HFFc6 (cell line): ENCODE data around the gene RHBDD1. TPM values are rescaled to one million over a fixed set of nuclear protein-coding genes. Genes with fewer than 3 reads are reported as not detected.

ENCODE experiments used
- DNase-seq: peaks from one replicate; pipeline ENCODE4 v3.0.0-alpha.2; 2018
- H3K27ac Mint-ChIP-seq: 2 replicates; pipeline ENCODE4 v1.8.0; 2020; ENCODE audit warnings: mild to moderate bottlenecking, mixed read lengths
- H3K27me3 Mint-ChIP-seq: 2 replicates; pipeline ENCODE4 v1.8.0; 2021; ENCODE audit warnings: mild to moderate bottlenecking, moderate library complexity, mixed read lengths; ENCODE audit not compliant: insufficient read depth
- H3K36me3 Mint-ChIP-seq: 2 replicates; pipeline ENCODE4 v1.8.0; 2021; ENCODE audit warnings: low read depth, mixed read lengths
- H3K4me1 Mint-ChIP-seq: 2 replicates; pipeline ENCODE4 v1.8.0; 2020; ENCODE audit warnings: low read depth, mixed read lengths
- H3K4me3 Mint-ChIP-seq: 2 replicates; pipeline ENCODE4 v1.8.0; 2020; ENCODE audit warnings: mild to moderate bottlenecking, moderate library complexity, mixed read lengths
- H3K9me3 Mint-ChIP-seq: 2 replicates; pipeline ENCODE4 v1.8.0; 2020; ENCODE audit warnings: mild to moderate bottlenecking, mixed read lengths
- total RNA-seq, 6 experiments: library from RNA; stranded (reverse); fragmentation: NEBNext Ultra II Directional; extraction: Animal tissue kit (Norgen Biotek cat#: 25700); gene quantifications; 2 replicates in 1 of 6; 3 replicates in 5 of 6; pipeline ENCODE4 v1.2.3, GENCODE V29; 2021
- TF ChIP-seq, protein P1 (sequence below): fragments of 200-600 bp; sonication (generic); IDR thresholded peaks from 2 replicates; pipeline ENCODE4 v1.5.0; 2021; ENCODE audit warnings: antibody characterized with exemption, mild to moderate bottlenecking

Gene RHBDD1
- total RNA-seq, 6 experiments from 2014 or later: 34.3 to 50.7 (median 42.3) TPM

DNA sequence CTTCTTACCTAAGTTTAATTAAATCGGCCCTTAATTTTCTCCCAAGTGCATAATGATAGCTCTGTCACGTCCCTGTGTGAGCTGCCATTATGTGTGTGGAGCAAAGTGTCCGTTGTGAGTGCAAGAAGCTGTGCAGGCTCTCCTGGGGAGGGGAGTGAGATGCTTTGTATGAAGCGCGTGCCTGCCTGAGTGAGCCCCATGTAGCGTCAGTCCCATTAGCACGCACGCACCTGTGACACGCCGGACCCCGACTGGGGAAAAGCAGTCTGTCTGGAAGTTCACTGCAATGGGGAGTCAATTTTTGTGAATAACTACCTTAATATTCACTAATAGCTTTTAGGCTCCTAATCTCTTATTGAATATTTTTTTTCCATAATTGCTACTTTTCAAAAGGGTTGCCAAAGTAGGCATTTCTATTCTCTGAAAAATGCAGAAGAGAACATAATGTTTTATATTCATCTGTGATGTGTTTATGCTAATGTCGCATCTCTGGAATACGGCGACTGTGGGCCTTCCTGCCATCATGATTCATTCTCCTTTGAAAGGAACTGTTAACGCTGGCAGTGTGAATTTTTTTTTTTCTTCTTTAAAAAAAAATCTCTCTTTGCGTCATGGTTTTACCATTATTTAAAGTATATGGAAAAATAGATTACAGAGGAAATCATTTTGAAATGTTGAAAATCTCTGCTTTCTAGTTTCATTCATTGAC lies 170.5 kb downstream of the RHBDD1 start:
- DNase-seq: no peak
- TF ChIP-seq, protein P1, sequence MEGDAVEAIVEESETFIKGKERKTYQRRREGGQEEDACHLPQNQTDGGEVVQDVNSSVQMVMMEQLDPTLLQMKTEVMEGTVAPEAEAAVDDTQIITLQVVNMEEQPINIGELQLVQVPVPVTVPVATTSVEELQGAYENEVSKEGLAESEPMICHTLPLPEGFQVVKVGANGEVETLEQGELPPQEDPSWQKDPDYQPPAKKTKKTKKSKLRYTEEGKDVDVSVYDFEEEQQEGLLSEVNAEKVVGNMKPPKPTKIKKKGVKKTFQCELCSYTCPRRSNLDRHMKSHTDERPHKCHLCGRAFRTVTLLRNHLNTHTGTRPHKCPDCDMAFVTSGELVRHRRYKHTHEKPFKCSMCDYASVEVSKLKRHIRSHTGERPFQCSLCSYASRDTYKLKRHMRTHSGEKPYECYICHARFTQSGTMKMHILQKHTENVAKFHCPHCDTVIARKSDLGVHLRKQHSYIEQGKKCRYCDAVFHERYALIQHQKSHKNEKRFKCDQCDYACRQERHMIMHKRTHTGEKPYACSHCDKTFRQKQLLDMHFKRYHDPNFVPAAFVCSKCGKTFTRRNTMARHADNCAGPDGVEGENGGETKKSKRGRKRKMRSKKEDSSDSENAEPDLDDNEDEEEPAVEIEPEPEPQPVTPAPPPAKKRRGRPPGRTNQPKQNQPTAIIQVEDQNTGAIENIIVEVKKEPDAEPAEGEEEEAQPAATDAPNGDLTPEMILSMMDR: no peak
- Mint-ChIP-seq H3K9me3 (peaks cover 10% of the 10 kb centered on the region), H3K4me3 (no peak overlapping the region), H3K36me3 (peaks cover 10% of the 10 kb centered on the region), H3K27ac (no peak overlapping the region), H3K27me3 (0 out of 2 replicates have a peak, but pooled peaks cover 2% of the 10 kb centered on the region), H3K4me1 (peaks cover 7% of the 10 kb centered on the region; the same call in 1 of the 2 replicates)

DNA sequence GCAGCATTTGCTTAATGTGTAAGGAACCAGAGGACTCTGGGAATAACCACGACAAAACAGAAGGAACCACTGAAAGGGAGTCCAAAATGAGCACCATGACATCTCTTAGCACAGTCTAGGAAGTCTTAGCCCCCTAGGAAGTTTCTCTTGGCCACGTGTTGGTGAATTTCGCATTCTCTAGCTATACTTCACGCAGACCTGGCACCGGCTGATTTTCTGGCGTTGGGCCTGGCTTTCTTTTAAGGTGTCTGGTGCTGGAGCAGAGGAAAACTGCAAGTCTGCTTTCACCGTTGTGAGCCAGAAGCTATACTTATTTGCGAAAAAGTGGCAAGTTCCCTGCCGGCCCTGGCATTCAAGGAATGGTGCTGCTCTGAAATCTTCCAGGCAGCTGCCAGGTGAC lies 171.3 kb downstream of the RHBDD1 start:
- peaks cover 17% of the 10 kb centered on the region for H3K36me3 Mint-ChIP-seq
- peaks cover 2% of the 10 kb centered on the region; the same call in 1 of the 2 replicates for H3K27me3 Mint-ChIP-seq
- TF ChIP-seq, protein P1: no peak
- DNase-seq: no peak
- H3K4me1 Mint-ChIP-seq: peaks cover 7% of the 10 kb centered on the region; the same call in 1 of the 2 replicates
- no peak overlapping the region for H3K27ac Mint-ChIP-seq
- H3K4me3 Mint-ChIP-seq: no peak overlapping the region
- peaks cover 15% of the 10 kb centered on the region for H3K9me3 Mint-ChIP-seq

DNA sequence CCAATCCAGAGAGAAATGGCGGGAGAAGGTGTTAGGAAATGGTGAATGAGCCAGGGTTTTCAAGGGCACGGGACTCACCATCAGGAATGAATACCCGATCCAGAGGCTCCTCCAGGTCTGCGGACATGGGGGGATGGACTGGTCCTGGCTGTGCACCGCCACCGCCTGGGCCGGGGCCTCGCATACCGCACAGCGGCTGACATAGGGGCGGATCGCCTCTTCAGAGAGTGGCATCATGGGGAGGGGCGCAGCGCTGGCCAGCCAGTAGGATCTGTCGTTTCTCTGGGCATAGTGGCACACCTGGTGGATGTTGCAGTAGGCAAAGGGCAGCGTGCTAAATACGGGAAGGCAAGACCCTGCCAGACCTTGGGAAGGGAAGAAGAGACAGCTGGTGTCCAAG lies 172.1 kb downstream of the RHBDD1 start:
- TF ChIP-seq, protein P1: no peak
- Mint-ChIP-seq H3K27ac (no peak overlapping the region), H3K36me3 (peaks cover 19% of the 10 kb centered on the region), H3K9me3 (peaks cover 15% of the 10 kb centered on the region), H3K4me1 (peaks cover 7% of the 10 kb centered on the region; the same call in 1 of the 2 replicates), H3K27me3 (peaks cover 2% of the 10 kb centered on the region; the same call in 1 of the 2 replicates), H3K4me3 (no peak overlapping the region)
- DNase-seq: no peak

DNA sequence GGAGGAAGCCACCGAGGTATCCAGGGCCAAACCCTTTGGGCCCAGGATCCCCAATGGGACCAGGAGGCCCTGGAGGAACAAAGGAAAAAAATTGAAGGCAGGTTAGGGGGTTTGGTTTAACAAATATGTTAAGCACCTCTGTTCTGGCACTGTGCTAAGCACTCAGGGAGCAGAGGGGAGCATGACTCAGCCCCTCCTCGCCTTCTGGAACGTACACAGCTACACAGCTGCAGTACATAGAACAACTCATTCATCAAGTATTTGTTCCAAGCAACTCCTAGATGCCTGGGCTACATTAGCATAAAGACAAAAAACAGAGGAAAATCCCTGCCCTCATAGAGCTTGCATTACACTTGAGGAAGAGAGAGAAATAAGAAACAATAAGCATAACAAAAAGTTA lies 174.6 kb downstream of the RHBDD1 start:
- H3K27me3 Mint-ChIP-seq: no peaks in the 10 kb centered on the region; the same call in 1 of the 2 replicates
- H3K4me1 Mint-ChIP-seq: peaks cover 11% of the 10 kb centered on the region; the same call in 1 of the 2 replicates
- peaks cover 19% of the 10 kb centered on the region for H3K36me3 Mint-ChIP-seq
- TF ChIP-seq, protein P1: no peak
- peak; percentile 18 for DNase-seq
- H3K4me3 Mint-ChIP-seq: no peak overlapping the region
- no peak overlapping the region for H3K27ac Mint-ChIP-seq
- peaks cover 15% of the 10 kb centered on the region for H3K9me3 Mint-ChIP-seq

DNA sequence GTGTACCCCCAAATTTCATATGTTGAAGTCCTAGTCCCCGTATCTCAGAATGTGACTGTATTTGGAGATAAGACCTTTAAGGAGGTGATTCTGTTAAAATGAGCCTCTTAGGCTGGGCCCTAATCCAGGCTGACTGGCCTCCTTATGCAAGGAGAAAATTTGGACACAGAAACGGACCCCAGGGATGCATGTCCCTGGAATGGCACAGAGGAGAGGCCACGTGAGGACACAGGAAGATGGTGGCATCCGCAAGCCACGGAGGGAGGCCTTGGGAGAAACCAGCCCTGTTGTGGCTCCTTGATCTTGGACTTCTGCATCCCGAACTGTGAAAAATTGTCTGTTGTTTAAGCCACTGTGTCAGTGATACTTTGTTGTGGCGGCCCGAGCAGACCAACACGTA lies 177.5 kb downstream of the RHBDD1 start:
- peaks cover 15% of the 10 kb centered on the region for H3K9me3 Mint-ChIP-seq
- TF ChIP-seq, protein P1: no peak
- no peak for DNase-seq
- H3K4me1 Mint-ChIP-seq: peaks cover 25% of the 10 kb centered on the region
- H3K36me3 Mint-ChIP-seq: peaks cover 19% of the 10 kb centered on the region
- no peak overlapping the region for H3K4me3 Mint-ChIP-seq
- peaks cover 1% of the 10 kb centered on the region for H3K27me3 Mint-ChIP-seq
- H3K27ac Mint-ChIP-seq: no peak overlapping the region
